Spleen (tissue), 7 donors: ENCODE results near the gene WWP2.
A peak's percentile ranks its signal among the peaks of the same experiment; 100 is the strongest.

ENCODE experiments used
- POLR2A ChIP-seq, 3 donors: fragments of 450-650 bp; IDR thresholded peaks; one replicate each; pipeline ENCODE4 v1.5.1; 2017; ENCODE audit warnings: antibody characterized with exemption in 3 of 3, mild to moderate bottlenecking in 1 of 3
- POLR2AphosphoS5 ChIP-seq, 3 donors: sonication (generic); formaldehyde crosslinking; IDR thresholded peaks; one replicate each; pipeline ENCODE4 v1.5.1; 2017; ENCODE audit warnings: antibody characterized with exemption in 3 of 3
- TF ChIP-seq, protein P1 (sequence below), 11 experiments: fragments of 200-600 bp in 7 of 11; fragments of 450-650 bp in 4 of 11; sonication (generic) in 4 of 11; IDR thresholded peaks in 8 of 11; conservative IDR thresholded peaks in 3 of 11; 1 replicate in 7 of 11; 2 replicates in 4 of 11; pipeline versions ENCODE4 v1.4.0 to v1.8.0; 2016 to 2021; ENCODE audit warnings: antibody characterized with exemption in 11 of 11, inconsistent platforms in 4 of 11, mild to moderate bottlenecking in 1 of 11
- donor health status: DM: no; HTN: no; CAD: no; lungs with moderate emphysema.
- donor health status: DM: no; HTN: no; CAD: no.
- donor health status: DM: no; HTN: no; CAD: no.

DNA sequence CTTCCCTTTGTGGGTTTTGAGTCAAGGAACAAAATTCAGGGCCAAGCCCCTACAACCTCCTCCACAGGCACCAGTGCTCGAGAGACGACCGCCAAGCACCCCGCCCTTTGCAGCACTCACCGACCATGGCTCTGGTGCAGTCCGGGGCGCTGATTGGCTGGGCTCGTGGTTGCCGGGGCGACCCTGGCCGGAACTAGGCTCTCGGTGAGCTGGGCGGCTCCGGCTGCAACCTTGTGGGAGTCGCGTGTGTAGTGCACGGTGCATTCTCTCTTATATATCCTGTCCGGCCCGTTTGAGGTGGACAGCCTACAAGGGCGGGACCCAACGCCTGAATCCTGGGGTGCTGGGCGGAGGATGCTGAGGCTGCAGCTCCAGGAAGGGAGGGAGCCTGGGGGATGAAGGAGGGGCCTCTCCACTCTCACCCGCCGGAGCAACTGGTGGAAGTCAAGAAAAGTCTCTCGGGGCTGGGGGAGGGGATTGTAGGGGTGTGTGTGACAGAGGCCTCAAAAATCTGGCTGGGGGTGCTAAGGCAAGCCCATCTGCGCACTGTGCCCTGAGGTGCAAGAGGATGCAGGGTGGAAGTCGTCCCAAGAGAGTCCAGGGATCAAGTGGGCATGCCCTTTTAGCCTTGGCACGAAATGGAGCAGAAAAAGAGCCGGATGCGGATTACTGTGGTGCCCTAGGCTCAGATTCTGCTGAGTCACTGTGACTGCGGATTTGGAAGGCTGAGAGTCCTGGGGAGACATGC is 35.6 kb upstream of the WWP2 start, which contains the start of gene NQO1:
- TF ChIP-seq, protein P1, sequence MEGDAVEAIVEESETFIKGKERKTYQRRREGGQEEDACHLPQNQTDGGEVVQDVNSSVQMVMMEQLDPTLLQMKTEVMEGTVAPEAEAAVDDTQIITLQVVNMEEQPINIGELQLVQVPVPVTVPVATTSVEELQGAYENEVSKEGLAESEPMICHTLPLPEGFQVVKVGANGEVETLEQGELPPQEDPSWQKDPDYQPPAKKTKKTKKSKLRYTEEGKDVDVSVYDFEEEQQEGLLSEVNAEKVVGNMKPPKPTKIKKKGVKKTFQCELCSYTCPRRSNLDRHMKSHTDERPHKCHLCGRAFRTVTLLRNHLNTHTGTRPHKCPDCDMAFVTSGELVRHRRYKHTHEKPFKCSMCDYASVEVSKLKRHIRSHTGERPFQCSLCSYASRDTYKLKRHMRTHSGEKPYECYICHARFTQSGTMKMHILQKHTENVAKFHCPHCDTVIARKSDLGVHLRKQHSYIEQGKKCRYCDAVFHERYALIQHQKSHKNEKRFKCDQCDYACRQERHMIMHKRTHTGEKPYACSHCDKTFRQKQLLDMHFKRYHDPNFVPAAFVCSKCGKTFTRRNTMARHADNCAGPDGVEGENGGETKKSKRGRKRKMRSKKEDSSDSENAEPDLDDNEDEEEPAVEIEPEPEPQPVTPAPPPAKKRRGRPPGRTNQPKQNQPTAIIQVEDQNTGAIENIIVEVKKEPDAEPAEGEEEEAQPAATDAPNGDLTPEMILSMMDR (IDR thresholded peaks at IDR 0.05 in 8 of 11, conservative IDR thresholded peaks at IDR 0.05 in 3 of 11), result no peak
- TF ChIP-seq POLR2AphosphoS5 (IDR thresholded peaks at IDR 0.05), result peak; percentile 83 to 91 (median 89)
- peak in 2 of 3 donors; percentile 10 to 48 for TF ChIP-seq POLR2A (IDR thresholded peaks at IDR 0.05)
